Caki2 (cell line): ENCODE data around the gene PHYH. TPM values are rescaled to one million over a fixed set of nuclear protein-coding genes. Genes with fewer than 3 reads are reported as not detected.

ENCODE experiments used
- DNase-seq: peaks from one replicate; pipeline ENCODE4 v3.0.0-alpha.2; 2015; ENCODE audit warnings: low read depth
- in situ Hi-C: cut with HindIII; loops from 2 replicates; pipeline ENCODE4 v1.10.0; 2016; ENCODE audit warnings: low sequenced_read_pairs, low pct_unique_long_range_greater_than_20kb, mixed read lengths
- total RNA-seq: library from RNA; depleted of rRNA; stranded (reverse); fragments of >200 nt; shearing (Covaris generic); gene quantifications from 2 replicates; pipeline ENCODE4 v1.2.3, GENCODE V29; 2014; ENCODE audit warnings: low replicate concordance

PHYH gene
- total RNA-seq, 1 experiment from 2014 or later = 82.1 TPM

- no peak for DNase-seq
- in situ Hi-C loops = no loop called here
These were observed 28.3 kb upstream of the PHYH start for GRCh38 chr10:13328126-13328525.

GRCh38 chr10:13327534-13327933 lies 27.7 kb upstream of the PHYH start:
- DNase-seq = no peak
- in situ Hi-C loops = no loop called here

- in situ Hi-C loops = no loop called here
- DNase-seq = no peak
These were observed 22.8 kb upstream of the PHYH start for GRCh38 chr10:13322615-13323148.

GRCh38 chr10:13321576-13321975 lies 21.7 kb upstream of the PHYH start:
- in situ Hi-C loops = no loop called here
- no peak for DNase-seq

- DNase-seq = no peak
- in situ Hi-C loops = no loop called here
These were observed 19.3 kb upstream of the PHYH start for GRCh38 chr10:13319166-13319565.

- in situ Hi-C loops = no loop called here
These were observed 17.6 kb upstream of the PHYH start for GRCh38 chr10:13317474-13317873.

GRCh38 chr10:13316635-13317311 lies 16.9 kb upstream of the PHYH start:
- in situ Hi-C loops = no loop called here
- no peak for DNase-seq

More at GRCh38 chr10:13317474-13317873, 17.6 kb upstream of the PHYH start:
- no peak for DNase-seq

- in situ Hi-C loops = no loop called here
- no peak for DNase-seq
These were observed 15.5 kb upstream of the PHYH start for GRCh38 chr10:13315361-13315760.

- in situ Hi-C loops = no loop called here
These were observed 11.3 kb upstream of the PHYH start for GRCh38 chr10:13311177-13311575.

GRCh38 chr10:13310518-13311176 lies 10.8 kb upstream of the PHYH start:
- in situ Hi-C loops = no loop called here

More at GRCh38 chr10:13311177-13311575, 11.3 kb upstream of the PHYH start:
- no peak for DNase-seq

GRCh38 chr10:13309792-13310191 lies 9.9 kb upstream of the PHYH start:
- DNase-seq = no peak
- in situ Hi-C loops = no loop called here

More at GRCh38 chr10:13310518-13311176, 10.8 kb upstream of the PHYH start:
- peak; percentile 38 for DNase-seq

- DNase-seq = no peak
- in situ Hi-C loops = no loop called here
These were observed 8.2 kb upstream of the PHYH start for GRCh38 chr10:13308096-13308495.

- in situ Hi-C loops = no loop called here
- no peak for DNase-seq
These were observed 6.2 kb upstream of the PHYH start for GRCh38 chr10:13306103-13306502.

GRCh38 chr10:13302821-13303555 lies 3.1 kb upstream of the PHYH start:
- no peak for DNase-seq
- in situ Hi-C loops = no loop called here

GRCh38 chr10:13298748-13299436 lies 972 bp downstream of the PHYH start:
- DNase-seq = no peak
- in situ Hi-C loops = no loop called here

GRCh38 chr10:13296476-13296875 lies 3.4 kb downstream of the PHYH start:
- peak; percentile 97 for DNase-seq
- in situ Hi-C loops = no loop called here

GRCh38 chr10:13294784-13295183 lies 5.1 kb downstream of the PHYH start:
- DNase-seq = no peak
- in situ Hi-C loops = no loop called here
